SK-N-SH (cell line): ENCODE measurements around the gene CDC45. TPM values are rescaled to one million over a fixed set of nuclear protein-coding genes. Genes with fewer than 3 reads are reported as not detected.
A peak's percentile ranks its signal among the peaks of the same experiment; 100 is the strongest.

Source experiments
- CTCF ChIA-PET: fragments of 300-600, 350-600 bp; formaldehyde crosslinking; extraction: SDS; loops from one replicate; lab custom pipeline; 2021; lab: Yijun Ruan, JAX
- POLR2A ChIA-PET: fragments of 350-600 bp; sonication (Branson Sonifier 250); formaldehyde crosslinking; extraction: SDS; loops from one replicate; lab custom pipeline; 2020; ENCODE audit warnings: antibody characterized with exemption, inconsistent platforms; lab: Yijun Ruan, JAX
- DNase-seq: peaks from one replicate; pipeline ENCODE4 v3.0.0; 2012
- H2AFZ ChIP-seq: fragments of 200-600 bp; sonication (generic); 2 replicates; pipeline ENCODE4 v1.8.1; 2016; ENCODE audit warnings: antibody characterized with exemption, mild to moderate bottlenecking, low read depth
- H3F3A ChIP-seq: fragments of 200-600 bp; sonication (generic); replicated peaks from 2 replicates; pipeline ENCODE3; 2016; ENCODE audit warnings: antibody characterized with exemption, mild to moderate bottlenecking; ENCODE audit not compliant: insufficient read depth
- H3K27ac ChIP-seq, 2 experiments: fragments of 200-500 bp in 1 of 2; fragments of 200-600 bp in 1 of 2; sonication (Bioruptor generic) in 1 of 2; sonication (generic), shearing (Covaris generic) in 1 of 2; 2 replicates each; pipeline versions ENCODE4 v1.5.1 to v1.6.1; 2014 to 2016; ENCODE audit warnings: low read depth in 2 of 2, inconsistent platforms in 1 of 2, low read length in 1 of 2, mild to moderate bottlenecking in 1 of 2, mixed read lengths in 1 of 2
- H3K27me3 ChIP-seq: fragments of 200-600 bp; sonication (generic), shearing (Covaris generic); 2 replicates; pipeline ENCODE4 v1.6.1; 2016; ENCODE audit warnings: mixed run types; ENCODE audit not compliant: insufficient read depth
- H3K36me3 ChIP-seq, 2 experiments: fragments of 200-500 bp in 1 of 2; fragments of 200-600 bp in 1 of 2; sonication (Bioruptor generic) in 1 of 2; sonication (generic) in 1 of 2; replicated peaks in 1 of 2; 2 replicates each; pipeline versions ENCODE3 to v1.5.1; 2014 to 2016; ENCODE audit warnings: low read length in 1 of 2, mild to moderate bottlenecking in 1 of 2; ENCODE audit not compliant: insufficient read depth in 2 of 2, control insufficient read depth in 1 of 2
- H3K4me1 ChIP-seq, 2 experiments: fragments of 200-500 bp in 1 of 2; fragments of 200-600 bp in 1 of 2; sonication (Bioruptor generic) in 1 of 2; sonication (generic), shearing (Covaris generic) in 1 of 2; 2 replicates each; pipeline versions ENCODE4 v1.5.1 to v1.6.1; 2014 to 2016; ENCODE audit warnings: low read depth in 1 of 2, low read length in 1 of 2, mixed run types in 1 of 2; ENCODE audit not compliant: insufficient read depth in 2 of 2, control insufficient read depth in 1 of 2
- H3K4me2 ChIP-seq: fragments of 200-600 bp; sonication (generic), shearing (Covaris generic); 2 replicates; pipeline ENCODE4 v1.6.1; 2017; ENCODE audit warnings: mixed run types
- H3K4me3 ChIP-seq, 2 experiments: fragments of 200-500 bp in 1 of 2; fragments of 200-600 bp in 1 of 2; sonication (Bioruptor generic) in 1 of 2; sonication (generic), shearing (Covaris generic) in 1 of 2; 2 replicates each; pipeline versions ENCODE4 v1.5.1 to v1.8.1; 2014 to 2016; ENCODE audit warnings: low read depth in 2 of 2, inconsistent platforms in 1 of 2, low read length in 1 of 2, mild to moderate bottlenecking in 1 of 2, mixed read lengths in 1 of 2, moderate library complexity in 1 of 2
- H3K79me2 ChIP-seq: fragments of 200-600 bp; sonication (generic); 2 replicates; pipeline ENCODE4 v1.8.1; 2017; ENCODE audit warnings: mild to moderate bottlenecking; ENCODE audit not compliant: insufficient read depth
- H3K9ac ChIP-seq: fragments of 200-600 bp; sonication (generic); 2 replicates; pipeline ENCODE4 v1.6.1; 2017; ENCODE audit warnings: mixed run types
- H3K9me2 ChIP-seq: fragments of 200-600 bp; sonication (generic); 2 replicates; pipeline ENCODE4 v1.6.1; 2017; ENCODE audit warnings: mixed run types
- H3K9me3 ChIP-seq: fragments of 200-600 bp; sonication (generic); 2 replicates; pipeline ENCODE4 v1.6.1; 2017; ENCODE audit warnings: mixed run types, mild to moderate bottlenecking, moderate library complexity
- H4K20me1 ChIP-seq: fragments of 200-600 bp; sonication (generic); 2 replicates; pipeline ENCODE4 v1.6.1; 2017; ENCODE audit warnings: mild to moderate bottlenecking, mixed run types; ENCODE audit not compliant: insufficient read depth
- CHD2 ChIP-seq: fragments of 150-350 bp; IDR thresholded peaks from 2 replicates; pipeline ENCODE4 v1.6.1; 2018; ENCODE audit warnings: low read length; ENCODE audit not compliant: partially characterized antibody
- CTCF ChIP-seq: fragments of 200-600 bp; sonication (generic); IDR thresholded peaks from 2 replicates; pipeline ENCODE4 v1.6.1; 2017; ENCODE audit warnings: antibody characterized with exemption, mild to moderate bottlenecking, moderate library complexity
- EP300 ChIP-seq, 2 experiments: IDR thresholded peaks; 2 replicates each; pipeline versions ENCODE4 v1.4.0 to v1.6.1; 2012; ENCODE audit warnings: borderline replicate concordance in 1 of 2, low read depth in 1 of 2, low read length in 1 of 2
- FOSL2 ChIP-seq: IDR thresholded peaks from 2 replicates; pipeline ENCODE4 v1.4.0; 2012; ENCODE audit warnings: low read depth, mild to moderate bottlenecking, moderate library complexity, borderline replicate concordance
- JUND ChIP-seq: IDR thresholded peaks from 2 replicates; pipeline ENCODE4 v1.4.0; 2012
- MXI1 ChIP-seq: IDR thresholded peaks from 2 replicates; pipeline ENCODE4 v1.6.1; 2012; ENCODE audit warnings: mild to moderate bottlenecking, low read depth, low read length, improper control_type of control experiment
- NFIC ChIP-seq: IDR thresholded peaks from 2 replicates; pipeline ENCODE4 v1.4.0; 2012; ENCODE audit warnings: borderline replicate concordance
- REST ChIP-seq: IDR thresholded peaks from 2 replicates; pipeline ENCODE4 v1.6.1; 2012; ENCODE audit warnings: mild to moderate bottlenecking, low read depth, low read length, moderate library complexity
- RFX5 ChIP-seq: IDR thresholded peaks from 2 replicates; pipeline ENCODE4 v1.6.1; 2012; ENCODE audit warnings: mild to moderate bottlenecking, improper control_type of control experiment, low read length
- TCF12 ChIP-seq: IDR thresholded peaks from 2 replicates; pipeline ENCODE4 v1.4.0; 2012
- USF2 ChIP-seq: fragments of 150-350 bp; IDR thresholded peaks from 2 replicates; pipeline ENCODE4 v1.6.1; 2017; ENCODE audit warnings: antibody characterized with exemption, low read length, low read depth, borderline replicate concordance
- WGBS: methylation state at CpG from one replicate; pipeline ENCODE4 v1.1.6; 2017; ENCODE audit warnings: low lambda C conversion rate; 5-methylcytosine and 5-hydroxymethylcytosine counted together
- polyA plus RNA-seq, 3 experiments: library from polyadenylated mRNA; depleted of rRNA; stranded (reverse); fragments of >200 nt; gene quantifications; 2 replicates each; pipeline ENCODE4 v1.2.3, GENCODE V29; 2012

Gene CDC45
- polyA plus RNA-seq, 1 of the 3 experiments (the other 2 are of a cell fraction) = 23.6 TPM

GRCh38 chr22:19567157-19568009 lies 87.7 kb downstream of the CDC45 start:
- no peaks in the 10 kb centered on the region for H3F3A ChIP-seq
- no peaks in the 10 kb centered on the region for H4K20me1 ChIP-seq
- TF ChIP-seq MXI1 = no peak
- TF ChIP-seq TCF12 = no peak
- no peak for TF ChIP-seq USF2
- TF ChIP-seq JUND = no peak
- TF ChIP-seq CTCF = no peak
- TF ChIP-seq CHD2 = no peak
- H3K27me3 ChIP-seq = no peaks in the 10 kb centered on the region
- no peak for DNase-seq
- H3K9ac ChIP-seq = no peak overlapping the region
- ChIA-PET CTCF (interaction anchor here (1.5 to 1.6 kb wide), 2 partner anchors 45 to 63 kb away, joined by 4 to 7 read pairs; no protein-coding TSS in a partner anchor), POLR2A (no interaction called here)
- no peaks in the 10 kb centered on the region for H3K9me2 ChIP-seq
- no peaks in the 10 kb centered on the region for H3K4me1 ChIP-seq
- H3K36me3 ChIP-seq = no peaks in the 10 kb centered on the region
- H3K4me3 ChIP-seq = no peak overlapping the region
- H2AFZ ChIP-seq = no peak overlapping the region
- no peaks in the 10 kb centered on the region for H3K9me3 ChIP-seq
- H3K4me2 ChIP-seq = no peak overlapping the region
- 78% methylated on average over 24 of the region's 24 CpGs for WGBS
- no peak overlapping the region for H3K27ac ChIP-seq
- no peaks in the 10 kb centered on the region for H3K79me2 ChIP-seq

- no peak for DNase-seq
- H3K27ac ChIP-seq = no peak overlapping the region
Observed at GRCh38 chr22:19568337-19569275, 88.9 kb downstream of the CDC45 start.

More at GRCh38 chr22:19568337-19569275, 88.9 kb downstream of the CDC45 start:
- no peaks in the 10 kb centered on the region for H3K4me1 ChIP-seq
- ChIA-PET POLR2A (no interaction called here), CTCF (interaction anchor here (0.9 to 1.6 kb wide), 3 partner anchors 8 to 62 kb away, joined by 3 to 7 read pairs (median 4); no protein-coding TSS in a partner anchor)
- no peaks in the 10 kb centered on the region for H3K79me2 ChIP-seq
- H4K20me1 ChIP-seq = no peaks in the 10 kb centered on the region
- H2AFZ ChIP-seq = no peak overlapping the region
- TF ChIP-seq REST = no peak
- peak; percentile 52 for TF ChIP-seq NFIC
- peak; percentile 49 for TF ChIP-seq JUND
- peak; percentile 51 for TF ChIP-seq TCF12
- no peak for TF ChIP-seq EP300 (IDR thresholded peaks at IDR 0.05; ENCODE audit: borderline replicate concordance in 1 of 2, low read depth in 1 of 2, low read length in 1 of 2)
- TF ChIP-seq FOSL2 = peak; percentile 70; the same call in 1 of the 2 replicates
- TF ChIP-seq RFX5 = no peak
- no peaks in the 10 kb centered on the region for H3K9me3 ChIP-seq
- no peaks in the 10 kb centered on the region for H3F3A ChIP-seq
- no peak overlapping the region for H3K9ac ChIP-seq
- H3K9me2 ChIP-seq = no peaks in the 10 kb centered on the region
- no peak overlapping the region for H3K4me2 ChIP-seq
- no peaks in the 10 kb centered on the region for H3K27me3 ChIP-seq
- no peaks in the 10 kb centered on the region for H3K36me3 ChIP-seq
- 57% methylated on average over 9 of the region's 9 CpGs for WGBS
- H3K4me3 ChIP-seq = no peak overlapping the region
